HCT116 (cell line): Measurements from ENCODE around the gene C5AR2.

Experiments
- EZH2 ChIP-seq: fragments of 200-600 bp; sonication (generic); IDR thresholded peaks from 2 replicates; pipeline ENCODE4 v1.6.1; 2017; ENCODE audit warnings: antibody characterized with exemption, mixed run types
- POLR2AphosphoS5 ChIP-seq: IDR thresholded peaks from 2 replicates; pipeline ENCODE4 v1.6.1; 2011; ENCODE audit warnings: mild to moderate bottlenecking, low read depth, low read length, moderate library complexity
- RAD21 ChIP-seq: IDR thresholded peaks from 2 replicates; pipeline ENCODE4 v1.6.1; 2012; ENCODE audit warnings: low read depth, mild to moderate bottlenecking
- SP1 ChIP-seq: IDR thresholded peaks from 2 replicates; pipeline ENCODE4 v1.6.1; 2012; ENCODE audit warnings: low read depth
- YY1 ChIP-seq: IDR thresholded peaks from 2 replicates; pipeline ENCODE4 v1.6.1; 2011; ENCODE audit warnings: low read length, low read depth, moderate library complexity, mild to moderate bottlenecking; ENCODE audit not compliant: insufficient replicate concordance; ENCODE audit errors: extremely low read depth
- TF ChIP-seq, protein P1 (sequence below), 3 experiments: fragments of 200-600 bp in 1 of 3; sonication (generic) in 1 of 3; IDR thresholded peaks in 2 of 3; conservative IDR thresholded peaks in 1 of 3; 2 replicates each; pipeline ENCODE4 v1.5.1; 2012 to 2017; ENCODE audit warnings: low read depth in 2 of 3, low read length in 2 of 3, antibody characterized with exemption in 1 of 3, borderline replicate concordance in 1 of 3, control low read depth in 1 of 3, mild to moderate bottlenecking in 1 of 3, mixed read lengths in 1 of 3, mixed run types in 1 of 3, moderate library complexity in 1 of 3; ENCODE audit not compliant: insufficient read depth in 1 of 3
- TF ChIP-seq, protein P2 (sequence below): IDR thresholded peaks from 2 replicates; pipeline ENCODE4 v1.6.1; 2012; ENCODE audit warnings: low read depth

DNA sequence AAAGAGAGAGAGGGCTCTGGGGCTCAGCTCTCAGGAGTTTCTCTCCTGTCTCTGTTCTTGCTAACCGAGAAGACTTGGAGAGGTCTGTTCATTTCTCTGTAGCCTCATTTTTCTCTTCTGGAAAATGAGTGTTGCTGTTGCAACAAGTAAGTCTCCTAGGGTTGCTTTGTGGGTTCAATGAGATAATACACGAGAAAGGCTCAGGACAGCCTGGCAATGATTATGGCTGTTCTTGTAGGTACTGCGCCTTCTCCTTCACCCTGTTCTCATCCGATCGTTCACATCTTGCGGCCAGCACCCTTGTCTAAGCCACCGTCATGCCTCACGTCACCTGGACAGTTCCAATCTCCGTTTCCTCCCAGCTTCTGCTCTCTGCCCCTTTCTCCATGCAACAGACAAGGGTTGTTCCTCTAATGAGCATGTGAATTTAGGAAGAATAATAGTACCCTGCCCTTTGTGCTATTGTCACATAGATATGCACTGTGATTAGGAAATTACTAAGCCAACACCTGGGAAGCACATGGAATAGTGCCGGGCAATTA, 18.1 kb upstream of the C5AR2 start:
- TF ChIP-seq, protein P1, sequence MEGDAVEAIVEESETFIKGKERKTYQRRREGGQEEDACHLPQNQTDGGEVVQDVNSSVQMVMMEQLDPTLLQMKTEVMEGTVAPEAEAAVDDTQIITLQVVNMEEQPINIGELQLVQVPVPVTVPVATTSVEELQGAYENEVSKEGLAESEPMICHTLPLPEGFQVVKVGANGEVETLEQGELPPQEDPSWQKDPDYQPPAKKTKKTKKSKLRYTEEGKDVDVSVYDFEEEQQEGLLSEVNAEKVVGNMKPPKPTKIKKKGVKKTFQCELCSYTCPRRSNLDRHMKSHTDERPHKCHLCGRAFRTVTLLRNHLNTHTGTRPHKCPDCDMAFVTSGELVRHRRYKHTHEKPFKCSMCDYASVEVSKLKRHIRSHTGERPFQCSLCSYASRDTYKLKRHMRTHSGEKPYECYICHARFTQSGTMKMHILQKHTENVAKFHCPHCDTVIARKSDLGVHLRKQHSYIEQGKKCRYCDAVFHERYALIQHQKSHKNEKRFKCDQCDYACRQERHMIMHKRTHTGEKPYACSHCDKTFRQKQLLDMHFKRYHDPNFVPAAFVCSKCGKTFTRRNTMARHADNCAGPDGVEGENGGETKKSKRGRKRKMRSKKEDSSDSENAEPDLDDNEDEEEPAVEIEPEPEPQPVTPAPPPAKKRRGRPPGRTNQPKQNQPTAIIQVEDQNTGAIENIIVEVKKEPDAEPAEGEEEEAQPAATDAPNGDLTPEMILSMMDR (IDR thresholded peaks at IDR 0.05 in 2 of 3, conservative IDR thresholded peaks at IDR 0.05 in 1 of 3; ENCODE audit: borderline replicate concordance in 1 of 3, insufficient read depth in 1 of 3, low read depth in 2 of 3, low read length in 2 of 3) = no peak
- TF ChIP-seq EZH2 (no peak), SP1 (no peak), POLR2AphosphoS5 (no peak), RAD21 (no peak), YY1 (no peak)
- TF ChIP-seq, protein P2, sequence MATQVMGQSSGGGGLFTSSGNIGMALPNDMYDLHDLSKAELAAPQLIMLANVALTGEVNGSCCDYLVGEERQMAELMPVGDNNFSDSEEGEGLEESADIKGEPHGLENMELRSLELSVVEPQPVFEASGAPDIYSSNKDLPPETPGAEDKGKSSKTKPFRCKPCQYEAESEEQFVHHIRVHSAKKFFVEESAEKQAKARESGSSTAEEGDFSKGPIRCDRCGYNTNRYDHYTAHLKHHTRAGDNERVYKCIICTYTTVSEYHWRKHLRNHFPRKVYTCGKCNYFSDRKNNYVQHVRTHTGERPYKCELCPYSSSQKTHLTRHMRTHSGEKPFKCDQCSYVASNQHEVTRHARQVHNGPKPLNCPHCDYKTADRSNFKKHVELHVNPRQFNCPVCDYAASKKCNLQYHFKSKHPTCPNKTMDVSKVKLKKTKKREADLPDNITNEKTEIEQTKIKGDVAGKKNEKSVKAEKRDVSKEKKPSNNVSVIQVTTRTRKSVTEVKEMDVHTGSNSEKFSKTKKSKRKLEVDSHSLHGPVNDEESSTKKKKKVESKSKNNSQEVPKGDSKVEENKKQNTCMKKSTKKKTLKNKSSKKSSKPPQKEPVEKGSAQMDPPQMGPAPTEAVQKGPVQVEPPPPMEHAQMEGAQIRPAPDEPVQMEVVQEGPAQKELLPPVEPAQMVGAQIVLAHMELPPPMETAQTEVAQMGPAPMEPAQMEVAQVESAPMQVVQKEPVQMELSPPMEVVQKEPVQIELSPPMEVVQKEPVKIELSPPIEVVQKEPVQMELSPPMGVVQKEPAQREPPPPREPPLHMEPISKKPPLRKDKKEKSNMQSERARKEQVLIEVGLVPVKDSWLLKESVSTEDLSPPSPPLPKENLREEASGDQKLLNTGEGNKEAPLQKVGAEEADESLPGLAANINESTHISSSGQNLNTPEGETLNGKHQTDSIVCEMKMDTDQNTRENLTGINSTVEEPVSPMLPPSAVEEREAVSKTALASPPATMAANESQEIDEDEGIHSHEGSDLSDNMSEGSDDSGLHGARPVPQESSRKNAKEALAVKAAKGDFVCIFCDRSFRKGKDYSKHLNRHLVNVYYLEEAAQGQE = no peak
